NCI-H510A treated with DMSO at 0.1 percent for 48 hours (cell line): ENCODE measurements around the gene BCKDHA.
A peak's percentile ranks its signal among the peaks of the same experiment; 100 is the strongest.
"Not testable (repeated sequence)": the region's sequence is repeated elsewhere in the genome, so short reads cannot be mapped to it uniquely, and the experiment has no call there.

Experiments
- DNase-seq: peaks from one replicate; lab custom pipeline; 2025; lab: John Stamatoyannopoulos, UW

Gene BCKDHA

GRCh38 chr19:41447732-41448332 is 50.2 kb downstream of the BCKDHA start:
- no peak for DNase-seq

- DNase-seq: peak; percentile 43
These were observed 51.7 kb downstream of the BCKDHA start for GRCh38 chr19:41449079-41449864.

DNA sequence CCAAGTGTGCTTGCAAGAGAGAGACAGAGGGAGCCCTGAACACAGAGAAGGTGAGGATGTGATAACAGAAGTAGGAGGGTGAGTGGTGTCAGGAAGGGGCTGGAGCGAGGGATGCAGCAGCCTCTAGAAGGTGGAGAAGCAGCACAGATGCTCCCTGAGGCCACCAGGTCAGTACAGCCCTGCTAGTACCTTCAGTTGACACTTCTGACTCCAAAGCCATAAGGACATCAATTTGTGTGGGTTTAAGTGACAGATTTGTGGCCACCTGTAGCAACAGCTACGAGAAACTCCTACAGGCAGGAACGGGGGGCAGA is 52.2 kb downstream of the BCKDHA start:
- no peak for DNase-seq

DNA sequence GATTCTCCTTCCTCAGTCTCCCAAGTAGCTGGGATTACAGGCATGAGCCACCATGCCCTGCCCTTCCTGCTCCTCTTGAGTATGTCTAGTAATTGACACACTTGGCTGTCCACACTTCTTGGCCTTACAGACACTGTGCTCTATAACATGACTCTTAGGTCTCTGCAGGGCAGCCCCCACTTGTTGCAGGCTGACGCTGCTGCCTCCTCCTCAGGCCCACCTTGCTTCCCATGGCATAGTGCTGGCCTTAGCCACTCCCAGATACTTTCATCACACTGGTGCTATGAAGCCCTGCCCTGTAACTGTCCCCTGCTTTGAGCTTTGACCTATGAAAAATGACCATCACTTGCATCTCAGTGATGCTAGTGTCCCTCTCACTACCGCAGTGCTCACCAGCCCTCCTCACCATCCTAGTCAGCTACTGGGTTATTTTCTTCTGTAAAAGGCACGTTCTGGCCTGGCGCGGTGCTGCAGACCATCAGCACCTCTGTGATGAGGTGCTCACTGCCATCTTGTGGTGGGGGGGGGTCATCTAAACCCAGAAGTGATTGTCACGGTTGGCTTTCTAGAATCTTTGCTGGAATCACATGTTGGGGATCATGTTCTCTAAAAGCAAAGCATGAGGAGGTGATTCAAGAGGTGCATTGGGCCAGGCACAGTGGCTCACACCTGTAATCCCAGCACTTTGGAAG is 55.1 kb downstream of the BCKDHA start:
- no peak for DNase-seq

DNA sequence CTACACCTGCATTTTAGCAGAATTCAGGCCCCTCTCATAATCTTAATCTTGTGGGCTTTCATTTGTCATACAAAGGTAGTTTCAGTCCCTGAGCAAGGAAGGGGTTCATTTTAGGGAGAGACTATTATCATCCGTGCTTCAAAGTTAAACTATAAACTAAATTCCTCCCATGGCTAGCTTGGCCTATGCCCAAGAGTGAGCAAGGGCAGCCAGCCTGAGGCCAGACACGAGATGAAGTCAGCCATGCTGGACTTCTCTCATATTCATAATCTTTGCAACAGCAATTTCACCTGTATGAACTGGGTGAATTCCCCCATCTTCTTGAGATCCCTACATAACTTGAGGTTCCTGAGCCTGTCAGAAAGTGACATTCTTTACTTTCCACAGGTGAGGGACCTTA is 58.3 kb downstream of the BCKDHA start:
- DNase-seq: no peak

DNA sequence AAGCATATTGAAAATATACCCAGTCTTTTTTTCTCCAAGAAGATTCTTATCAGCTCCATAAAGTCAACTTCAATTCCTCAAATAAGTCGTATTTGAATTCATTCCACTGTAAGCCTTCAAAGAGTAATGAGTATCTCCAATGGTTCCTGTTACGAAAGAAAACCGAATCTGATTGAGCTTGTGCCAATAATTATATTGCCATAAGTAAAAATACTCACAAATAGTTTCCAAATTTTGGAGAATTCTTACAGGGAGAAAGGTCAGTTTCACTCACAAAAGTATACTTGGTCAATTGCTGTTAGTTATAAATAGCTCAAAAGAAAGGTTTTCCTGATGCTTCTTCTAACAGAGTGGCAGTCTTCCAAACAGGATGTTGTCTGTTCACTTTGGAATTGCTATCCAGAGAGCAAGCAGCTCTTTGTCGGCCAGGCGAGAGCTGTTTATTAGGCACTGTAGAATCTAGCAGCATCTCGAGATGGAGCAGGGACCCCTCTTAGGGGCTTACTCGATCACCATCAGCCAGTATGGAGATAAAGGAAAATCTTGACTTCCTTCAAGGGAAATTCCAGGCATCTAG is 58.8 kb downstream of the BCKDHA start:
- no peak for DNase-seq

- DNase-seq: no peak
These were observed 59.6 kb downstream of the BCKDHA start for GRCh38 chr19:41457241-41457640.

DNA sequence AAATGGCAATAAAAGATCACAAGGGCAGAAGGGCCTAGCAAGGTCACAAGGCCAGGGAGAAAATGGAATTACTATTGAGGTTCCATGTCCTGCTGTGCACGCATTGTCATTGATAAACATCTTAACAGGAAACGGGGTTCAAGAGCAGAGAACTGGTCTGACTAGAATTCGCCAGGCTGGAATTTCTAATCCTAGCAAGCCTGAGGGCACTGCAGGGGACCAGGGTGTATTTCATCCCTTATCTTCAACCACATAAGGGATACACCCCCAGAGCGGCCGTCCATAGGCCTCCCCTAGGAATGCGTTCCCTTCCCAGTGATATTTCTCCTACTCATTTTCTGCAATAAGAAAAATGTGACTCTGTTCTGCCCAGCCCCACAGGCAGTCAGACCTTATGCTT is 64.9 kb downstream of the BCKDHA start:
- DNase-seq: no peak

GRCh38 chr19:41463257-41464256 is 65.9 kb downstream of the BCKDHA start:
- DNase-seq: not testable (repeated sequence)
